Ectodermal cell (in vitro differentiated cells): ENCODE data around the gene GZF1. TPM values are rescaled to one million over a fixed set of nuclear protein-coding genes. Genes with fewer than 3 reads are reported as not detected.

Experiments used
- H3K27ac ChIP-seq: 2 replicates; pipeline ENCODE4 v1.7.0; 2013; ENCODE audit warnings: mild to moderate bottlenecking, low read depth, low read length; ENCODE audit not compliant: insufficient read depth, poor library complexity, severe bottlenecking
- H3K27me3 ChIP-seq: 2 replicates; pipeline ENCODE4 v1.7.0; 2013; ENCODE audit warnings: mild to moderate bottlenecking, low read length; ENCODE audit not compliant: insufficient read depth, control insufficient read depth, poor library complexity, severe bottlenecking
- H3K36me3 ChIP-seq: one replicate; pipeline ENCODE4 v1.7.0; 2013; ENCODE audit warnings: low read length; ENCODE audit not compliant: control insufficient read depth, insufficient read depth
- H3K4me1 ChIP-seq: one replicate; pipeline ENCODE4 v1.7.0; 2013; ENCODE audit warnings: low read length; ENCODE audit not compliant: control insufficient read depth, insufficient read depth
- H3K4me3 ChIP-seq: 2 replicates; pipeline ENCODE4 v1.7.0; 2013; ENCODE audit warnings: low read depth, low read length, control low read depth; ENCODE audit not compliant: insufficient read depth
- H3K9me3 ChIP-seq: 2 replicates; pipeline ENCODE4 v1.7.0; 2013; ENCODE audit warnings: mild to moderate bottlenecking, low read length, moderate library complexity; ENCODE audit not compliant: control insufficient read depth
- WGBS, 2 experiments: methylation state at CpG; one replicate each; pipeline ENCODE4 v1.1.7; 2013; ENCODE audit warnings: missing lambda C conversion rate in 2 of 2; 5-methylcytosine and 5-hydroxymethylcytosine counted together
- polyA plus RNA-seq, 4 experiments: library from polyadenylated mRNA; stranded (reverse); fragments of 50-300 nt; gene quantifications; one replicate each; pipeline ENCODE4 v1.2.3, GENCODE V29; 2013

Gene GZF1
- polyA plus RNA-seq (2013, experiment 1 of 4), result 12.9 TPM
- polyA plus RNA-seq (2013, experiment 2 of 4), result 17.4 TPM
- polyA plus RNA-seq (2013, experiment 3 of 4), result 15.1 TPM
- 15.4 TPM for polyA plus RNA-seq (2013, experiment 4 of 4)

- H3K27me3 ChIP-seq, result no peaks in the 10 kb centered on the region
- no peaks in the 10 kb centered on the region for H3K36me3 ChIP-seq
- 0% methylated on average over 114 of the region's 114 CpGs for WGBS, 2 experiments
- peak within 1 kb of the TSS; percentile 89 for H3K4me3 ChIP-seq
- H3K27ac ChIP-seq, result peak within 1 kb of the TSS; percentile 97
- no peaks in the 10 kb centered on the region for H3K9me3 ChIP-seq
- peaks cover 7% of the 10 kb centered on the region for H3K4me1 ChIP-seq
Observed at GRCh38 chr20:23361476-23362391, at the start of gene GZF1. Gene GZF1, plus strand, starts transcription at chr20:23362182. Its CDS starts 2,202 bp downstream, at chr20:23364384.

DNA sequence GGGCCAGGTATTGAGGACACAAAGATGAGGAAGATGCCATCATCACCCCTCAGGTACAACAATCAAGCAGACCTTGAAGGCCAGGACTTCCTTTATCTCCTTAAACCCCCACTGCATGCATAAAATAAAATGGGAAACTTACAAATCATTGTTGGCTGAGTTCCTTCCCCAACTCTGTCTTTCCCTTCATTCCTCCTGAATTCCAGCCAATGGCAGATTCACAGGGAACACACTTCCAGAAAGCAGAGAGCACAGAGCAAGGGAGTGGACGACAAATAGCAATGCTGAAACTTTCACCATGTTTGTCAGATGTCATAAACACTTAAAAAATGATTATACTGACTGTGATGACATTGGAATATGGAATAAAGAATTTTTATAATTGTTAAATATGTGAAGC lies 48.7 kb upstream of the GZF1 start:
- no peaks in the 10 kb centered on the region for H3K9me3 ChIP-seq
- H3K4me3 ChIP-seq, result no peak overlapping the region
- no peaks in the 10 kb centered on the region for H3K4me1 ChIP-seq
- H3K36me3 ChIP-seq, result no peaks in the 10 kb centered on the region
- H3K27me3 ChIP-seq, result no peaks in the 10 kb centered on the region
- H3K27ac ChIP-seq, result no peak overlapping the region
- 89 to 95% methylated on average over 1 of the region's 1 CpG for WGBS, 2 experiments

DNA sequence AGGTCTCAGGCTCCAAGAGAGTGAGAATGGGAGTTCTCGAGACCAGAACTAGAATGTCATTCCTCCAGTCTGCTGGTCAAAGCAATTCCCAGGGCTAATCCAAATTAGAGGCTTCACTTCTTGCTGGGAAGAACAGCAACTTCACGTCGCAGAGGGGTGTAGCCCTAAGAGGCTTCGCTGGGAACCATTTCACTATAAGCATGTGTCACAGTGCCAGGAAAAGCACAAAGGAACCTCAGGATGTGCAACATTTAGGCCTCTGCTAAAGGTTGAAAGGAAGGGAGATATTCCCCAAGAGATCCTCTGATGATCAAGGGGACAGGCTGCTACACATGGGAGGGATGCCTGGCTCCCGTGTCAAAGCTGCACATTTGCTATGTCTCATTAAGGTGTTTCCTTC lies 47.3 kb upstream of the GZF1 start:
- Histone ChIP-seq H3K4me1 (no peaks in the 10 kb centered on the region), H3K36me3 (no peaks in the 10 kb centered on the region)
- 94 to 98% methylated on average over 5 of the region's 5 CpGs for WGBS, 2 experiments

GRCh38 chr20:23315099-23315498 lies 46.9 kb upstream of the GZF1 start:
- H3K36me3 ChIP-seq, result no peaks in the 10 kb centered on the region
- 92 to 95% methylated on average over 9 of the region's 9 CpGs for WGBS, 2 experiments
- no peaks in the 10 kb centered on the region for H3K9me3 ChIP-seq
- H3K27me3 ChIP-seq, result no peaks in the 10 kb centered on the region
- H3K4me3 ChIP-seq, result no peak overlapping the region
- H3K4me1 ChIP-seq, result no peaks in the 10 kb centered on the region
- H3K27ac ChIP-seq, result no peak overlapping the region

More for the DNA sequence above, 47.3 kb upstream of the GZF1 start:
- Histone ChIP-seq H3K4me3 (no peak overlapping the region), H3K9me3 (no peaks in the 10 kb centered on the region), H3K27me3 (no peaks in the 10 kb centered on the region), H3K27ac (no peak overlapping the region)

- Histone ChIP-seq H3K36me3 (no peaks in the 10 kb centered on the region), H3K4me1 (no peaks in the 10 kb centered on the region), H3K27me3 (no peaks in the 10 kb centered on the region), H3K4me3 (no peak overlapping the region), H3K27ac (no peak overlapping the region), H3K9me3 (no peaks in the 10 kb centered on the region)
- 91 to 95% methylated on average over 3 of the region's 3 CpGs for WGBS, 2 experiments
Observed at GRCh38 chr20:23316626-23317025, 45.4 kb upstream of the GZF1 start.

DNA sequence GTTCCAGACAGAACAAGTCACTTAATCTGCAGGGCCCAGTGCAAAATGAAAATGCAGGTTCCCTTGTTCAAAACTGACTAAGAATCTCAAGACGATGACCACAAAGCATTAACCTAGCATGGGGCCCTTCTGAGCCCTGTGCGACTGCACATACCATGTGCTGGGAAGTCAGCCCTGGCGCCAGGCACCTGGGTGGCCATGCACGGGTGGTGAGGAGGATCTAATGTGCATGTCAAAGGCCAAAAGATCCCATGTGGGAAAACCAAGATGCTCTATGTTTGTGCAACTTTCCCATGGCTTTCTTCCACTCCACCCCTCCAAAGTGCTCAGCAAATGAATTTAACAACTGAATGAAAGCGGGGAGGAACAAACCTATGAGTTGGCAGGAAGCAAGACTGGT lies 44.9 kb upstream of the GZF1 start:
- Histone ChIP-seq H3K27me3 (no peaks in the 10 kb centered on the region), H3K4me3 (no peak overlapping the region), H3K27ac (no peak overlapping the region), H3K4me1 (no peaks in the 10 kb centered on the region), H3K36me3 (no peaks in the 10 kb centered on the region), H3K9me3 (no peaks in the 10 kb centered on the region)
- WGBS, 2 experiments, result 93 to 94% methylated on average over 5 of the region's 5 CpGs

DNA sequence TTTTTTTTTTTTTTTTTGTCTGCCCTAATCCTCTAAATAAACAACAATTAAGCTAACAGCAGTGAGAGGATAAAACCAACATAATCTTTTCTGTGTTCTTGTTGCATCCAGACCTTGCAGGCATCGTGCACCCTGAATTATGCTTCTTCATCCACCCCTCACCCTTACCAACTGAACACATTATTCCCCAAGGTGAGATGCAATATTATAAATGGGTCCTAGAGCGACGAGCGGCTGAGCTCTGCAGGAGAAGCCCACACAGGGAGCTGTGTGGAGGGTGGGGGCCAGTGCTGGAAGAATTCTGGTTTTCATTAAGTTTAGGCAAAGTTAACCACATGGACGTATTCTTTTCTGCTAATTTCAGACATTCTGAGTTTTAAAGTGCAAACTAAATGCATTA lies 43.6 kb upstream of the GZF1 start:
- no peak overlapping the region for H3K27ac ChIP-seq
- no peaks in the 10 kb centered on the region for H3K36me3 ChIP-seq
- no peaks in the 10 kb centered on the region for H3K27me3 ChIP-seq
- H3K4me1 ChIP-seq, result no peaks in the 10 kb centered on the region
- H3K9me3 ChIP-seq, result no peaks in the 10 kb centered on the region
- no peak overlapping the region for H3K4me3 ChIP-seq
- whole genome bisulfite sequencing, 2 experiments, result 91 to 93% methylated on average over 5 of the region's 5 CpGs

- 90 to 93% methylated on average over 8 of the region's 8 CpGs for WGBS, 2 experiments
- Histone ChIP-seq H3K4me1 (peaks cover 4% of the 10 kb centered on the region), H3K4me3 (no peak overlapping the region), H3K36me3 (no peaks in the 10 kb centered on the region), H3K27me3 (no peaks in the 10 kb centered on the region), H3K27ac (no peak overlapping the region), H3K9me3 (no peaks in the 10 kb centered on the region)
Observed at GRCh38 chr20:23320317-23320716, 41.7 kb upstream of the GZF1 start.

DNA sequence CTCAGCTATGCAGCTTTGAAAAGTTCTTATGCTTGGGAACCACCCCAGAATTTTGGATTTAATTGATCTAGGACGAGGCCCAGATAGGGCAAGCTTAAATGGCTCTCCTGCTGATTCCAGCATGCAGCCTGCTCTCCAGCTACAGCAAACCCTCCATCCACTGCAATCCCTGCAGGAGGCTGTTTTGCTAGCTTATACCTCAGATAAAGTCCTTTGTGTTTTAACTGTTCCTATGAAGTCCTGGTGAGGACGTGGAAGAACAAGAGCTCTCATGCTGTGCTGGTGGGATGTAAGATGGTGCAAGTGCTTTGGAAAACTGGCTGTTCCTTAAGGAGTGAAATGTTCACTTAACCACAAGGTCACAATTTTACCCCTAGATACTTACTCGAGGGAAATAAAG lies 36.9 kb upstream of the GZF1 start:
- WGBS, 2 experiments, result 32 to 37% methylated on average over 3 of the region's 3 CpGs
- H3K36me3 ChIP-seq, result no peaks in the 10 kb centered on the region
- no peaks in the 10 kb centered on the region for H3K27me3 ChIP-seq
- no peak overlapping the region for H3K27ac ChIP-seq
- no peaks in the 10 kb centered on the region for H3K9me3 ChIP-seq
- peaks cover 7% of the 10 kb centered on the region for H3K4me1 ChIP-seq
- no peak overlapping the region for H3K4me3 ChIP-seq

DNA sequence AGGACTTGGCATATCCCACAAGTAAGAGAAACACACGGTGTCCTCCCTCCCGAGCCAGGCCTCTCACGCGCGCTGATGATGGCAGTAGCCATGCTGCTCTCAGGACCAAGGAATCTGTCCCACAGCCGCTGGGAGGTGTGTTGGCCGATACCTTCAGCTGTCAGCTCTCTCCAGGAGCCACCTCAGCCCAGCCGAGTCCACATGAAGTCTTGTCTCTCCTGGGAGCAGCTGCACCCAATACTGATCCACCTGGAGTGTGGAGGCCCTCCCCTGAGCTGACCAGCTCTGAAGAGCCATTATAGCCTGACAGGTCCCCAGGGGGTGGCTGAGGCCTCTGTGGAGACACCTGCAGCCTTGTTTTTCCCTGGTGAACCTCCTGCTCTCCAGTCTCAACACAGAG lies 35.2 kb upstream of the GZF1 start:
- H3K27me3 ChIP-seq, result no peaks in the 10 kb centered on the region
- peaks cover 7% of the 10 kb centered on the region for H3K4me1 ChIP-seq
- no peak overlapping the region for H3K27ac ChIP-seq
- 93 to 94% methylated on average over 8 of the region's 8 CpGs for WGBS, 2 experiments
- H3K4me3 ChIP-seq, result no peak overlapping the region
- H3K9me3 ChIP-seq, result no peaks in the 10 kb centered on the region
- no peaks in the 10 kb centered on the region for H3K36me3 ChIP-seq
